ENCODE data around the gene ZNF207. TPM values are rescaled to one million over a fixed set of nuclear protein-coding genes. Genes with fewer than 3 reads are reported as not detected.
"Not testable (repeated sequence)": the region's sequence is repeated elsewhere in the genome, so short reads cannot be mapped to it uniquely, and the experiment has no call there.

The ZNF207 gene
- total RNA-seq, 1 donor from 2014 or later: 245 TPM

DNA sequence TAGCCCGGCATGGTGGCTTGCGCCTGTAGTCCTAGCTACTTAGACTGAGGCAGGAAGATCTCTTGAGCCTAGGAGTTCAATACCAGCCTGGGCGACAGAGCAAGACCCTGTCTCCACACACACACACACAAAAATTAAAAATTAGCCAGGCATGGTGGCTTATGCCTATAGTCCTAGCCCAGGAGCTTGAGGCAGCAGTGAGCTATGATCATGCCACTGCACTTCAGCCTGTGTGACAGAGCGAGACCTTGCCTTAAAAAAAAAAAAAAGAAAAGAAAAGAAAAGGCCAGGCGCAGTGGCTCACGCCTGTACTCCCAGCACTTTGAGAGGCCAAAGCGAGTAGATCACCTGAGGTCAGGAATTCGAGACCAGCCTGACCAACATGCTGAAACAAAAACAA, 31.9 kb upstream of the ZNF207 start:
- Mint-ChIP-seq H3K27me3 (ENCODE audit: low read depth) (peaks cover 3% of the 10 kb centered on the region), H3K9me3 (no peaks in the 10 kb centered on the region), H3K4me3 (no peak overlapping the region), H3K27ac (ENCODE audit: unreplicated experiment) (no peak overlapping the region), H3K36me3 (ENCODE audit: low read depth) (no peaks in the 10 kb centered on the region), H3K4me1 (peaks cover 28% of the 10 kb centered on the region)
- TF ChIP-seq, protein P1, sequence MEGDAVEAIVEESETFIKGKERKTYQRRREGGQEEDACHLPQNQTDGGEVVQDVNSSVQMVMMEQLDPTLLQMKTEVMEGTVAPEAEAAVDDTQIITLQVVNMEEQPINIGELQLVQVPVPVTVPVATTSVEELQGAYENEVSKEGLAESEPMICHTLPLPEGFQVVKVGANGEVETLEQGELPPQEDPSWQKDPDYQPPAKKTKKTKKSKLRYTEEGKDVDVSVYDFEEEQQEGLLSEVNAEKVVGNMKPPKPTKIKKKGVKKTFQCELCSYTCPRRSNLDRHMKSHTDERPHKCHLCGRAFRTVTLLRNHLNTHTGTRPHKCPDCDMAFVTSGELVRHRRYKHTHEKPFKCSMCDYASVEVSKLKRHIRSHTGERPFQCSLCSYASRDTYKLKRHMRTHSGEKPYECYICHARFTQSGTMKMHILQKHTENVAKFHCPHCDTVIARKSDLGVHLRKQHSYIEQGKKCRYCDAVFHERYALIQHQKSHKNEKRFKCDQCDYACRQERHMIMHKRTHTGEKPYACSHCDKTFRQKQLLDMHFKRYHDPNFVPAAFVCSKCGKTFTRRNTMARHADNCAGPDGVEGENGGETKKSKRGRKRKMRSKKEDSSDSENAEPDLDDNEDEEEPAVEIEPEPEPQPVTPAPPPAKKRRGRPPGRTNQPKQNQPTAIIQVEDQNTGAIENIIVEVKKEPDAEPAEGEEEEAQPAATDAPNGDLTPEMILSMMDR (conservative IDR thresholded peaks at IDR 0.05): no peak
- no peak for DNase-seq (ENCODE audit: low read depth, low spot score)

DNA sequence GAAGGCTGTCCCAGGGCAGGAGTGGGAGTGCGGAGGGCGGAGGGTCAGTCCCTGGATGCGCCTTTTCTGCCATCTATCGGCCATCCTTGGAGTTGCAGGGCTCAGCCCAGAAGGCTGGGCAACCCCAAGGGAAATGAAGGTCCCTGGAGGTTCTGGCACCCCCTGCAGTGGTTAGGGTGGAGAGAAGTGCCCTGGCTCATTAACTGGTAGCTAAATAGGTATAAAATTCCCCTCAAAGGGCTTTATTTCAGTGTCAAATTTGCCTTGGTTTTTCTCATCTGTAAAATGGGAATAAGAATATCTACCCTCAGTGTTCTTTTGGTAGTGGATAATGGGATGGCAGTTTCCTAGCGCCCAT, 30.4 kb upstream of the ZNF207 start:
- Mint-ChIP-seq H3K27ac (ENCODE audit: unreplicated experiment) (no peak overlapping the region), H3K4me1 (peaks cover 25% of the 10 kb centered on the region), H3K27me3 (ENCODE audit: low read depth) (peaks cover 3% of the 10 kb centered on the region), H3K9me3 (no peaks in the 10 kb centered on the region), H3K36me3 (ENCODE audit: low read depth) (no peaks in the 10 kb centered on the region), H3K4me3 (peak overlapping the region; percentile 44)
- peak; percentile 84 for DNase-seq (ENCODE audit: low read depth, low spot score)
- TF ChIP-seq, protein P1 (conservative IDR thresholded peaks at IDR 0.05): peak; percentile 88

DNA sequence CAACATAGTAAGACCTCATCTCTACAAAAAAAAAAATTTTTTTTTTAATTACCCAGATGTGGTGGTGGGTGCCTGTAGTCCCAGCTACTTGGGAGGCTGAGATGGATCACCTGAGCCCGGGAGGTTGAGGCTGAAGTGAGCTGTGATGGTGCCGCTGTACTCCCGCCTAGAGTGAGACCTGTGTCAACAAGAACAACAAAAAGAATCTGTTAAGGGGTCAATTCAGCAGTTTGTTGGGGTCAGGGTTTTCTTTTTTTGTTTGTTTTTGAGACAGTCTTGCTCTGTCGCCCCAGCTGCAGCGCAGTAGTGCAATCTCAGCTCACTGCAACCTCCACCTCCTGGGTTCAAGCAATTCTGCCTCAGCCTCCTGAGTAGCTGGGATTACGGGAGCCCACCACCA, 29.9 kb upstream of the ZNF207 start:
- H3K27ac Mint-ChIP-seq (ENCODE audit: unreplicated experiment); DNase-seq (ENCODE audit: low read depth, low spot score); H3K4me3 Mint-ChIP-seq; H3K36me3 Mint-ChIP-seq (ENCODE audit: low read depth); H3K9me3 Mint-ChIP-seq; H3K27me3 Mint-ChIP-seq (ENCODE audit: low read depth): not testable (repeated sequence)
- H3K4me1 Mint-ChIP-seq: peaks cover 20% of the 10 kb centered on the region

DNA sequence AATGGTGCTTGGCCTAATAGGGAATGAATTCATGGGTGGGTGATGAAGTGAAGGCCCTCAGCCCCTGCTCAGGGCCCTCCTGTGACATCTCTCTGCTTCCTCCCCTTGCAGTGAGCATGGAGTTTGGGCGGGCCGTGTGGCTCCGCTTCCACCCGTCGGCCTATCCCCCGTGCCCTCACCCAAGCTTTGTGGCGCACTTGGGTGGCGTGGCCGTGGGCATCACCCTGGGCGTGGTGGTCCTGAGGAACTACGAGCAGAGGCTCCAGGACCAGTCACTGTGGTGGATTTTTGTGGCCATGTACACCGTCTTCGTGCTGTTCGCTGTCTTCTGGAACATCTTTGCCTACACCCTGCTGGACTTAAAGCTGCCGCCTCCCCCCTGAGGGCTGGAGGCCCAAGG, 29.1 kb upstream of the ZNF207 start:
- peaks cover under 1% of the 10 kb centered on the region for H3K27me3 Mint-ChIP-seq (ENCODE audit: low read depth)
- H3K4me1 Mint-ChIP-seq: peaks cover 12% of the 10 kb centered on the region
- no peak for DNase-seq (ENCODE audit: low read depth, low spot score)
- TF ChIP-seq, protein P1 (conservative IDR thresholded peaks at IDR 0.05): no peak
- no peak overlapping the region for H3K27ac Mint-ChIP-seq (ENCODE audit: unreplicated experiment)
- no peaks in the 10 kb centered on the region for H3K36me3 Mint-ChIP-seq (ENCODE audit: low read depth)
- H3K4me3 Mint-ChIP-seq: no peak overlapping the region
- no peaks in the 10 kb centered on the region for H3K9me3 Mint-ChIP-seq

DNA sequence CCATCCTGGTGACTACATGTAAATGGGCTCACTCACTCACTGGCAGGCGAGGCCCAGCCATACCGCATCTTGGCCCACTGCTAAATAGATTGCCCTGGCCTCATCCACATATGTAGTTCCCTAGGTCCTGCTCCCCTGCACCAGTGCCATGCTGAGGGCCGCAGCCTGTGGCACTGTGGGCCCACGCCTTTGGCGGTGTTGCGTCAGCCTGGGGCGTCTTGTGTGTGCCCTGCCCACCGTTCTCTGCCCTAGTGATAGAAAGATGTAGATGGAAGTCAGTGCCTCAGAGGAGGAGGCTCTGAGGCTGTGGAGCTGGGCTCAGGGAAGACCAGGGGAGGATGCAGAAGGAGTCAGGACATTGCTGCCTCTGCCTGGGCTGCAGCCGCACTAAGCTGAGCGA, 26.9 kb upstream of the ZNF207 start:
- H3K9me3 Mint-ChIP-seq: no peaks in the 10 kb centered on the region
- no peak for DNase-seq (ENCODE audit: low read depth, low spot score)
- H3K36me3 Mint-ChIP-seq (ENCODE audit: low read depth): no peaks in the 10 kb centered on the region
- no peak overlapping the region for H3K4me3 Mint-ChIP-seq
- TF ChIP-seq, protein P1 (conservative IDR thresholded peaks at IDR 0.05): no peak
- peak overlapping the region; percentile 39 for H3K27ac Mint-ChIP-seq (ENCODE audit: unreplicated experiment)
- H3K4me1 Mint-ChIP-seq: peaks cover 3% of the 10 kb centered on the region
- H3K27me3 Mint-ChIP-seq (ENCODE audit: low read depth): no peaks in the 10 kb centered on the region

DNA sequence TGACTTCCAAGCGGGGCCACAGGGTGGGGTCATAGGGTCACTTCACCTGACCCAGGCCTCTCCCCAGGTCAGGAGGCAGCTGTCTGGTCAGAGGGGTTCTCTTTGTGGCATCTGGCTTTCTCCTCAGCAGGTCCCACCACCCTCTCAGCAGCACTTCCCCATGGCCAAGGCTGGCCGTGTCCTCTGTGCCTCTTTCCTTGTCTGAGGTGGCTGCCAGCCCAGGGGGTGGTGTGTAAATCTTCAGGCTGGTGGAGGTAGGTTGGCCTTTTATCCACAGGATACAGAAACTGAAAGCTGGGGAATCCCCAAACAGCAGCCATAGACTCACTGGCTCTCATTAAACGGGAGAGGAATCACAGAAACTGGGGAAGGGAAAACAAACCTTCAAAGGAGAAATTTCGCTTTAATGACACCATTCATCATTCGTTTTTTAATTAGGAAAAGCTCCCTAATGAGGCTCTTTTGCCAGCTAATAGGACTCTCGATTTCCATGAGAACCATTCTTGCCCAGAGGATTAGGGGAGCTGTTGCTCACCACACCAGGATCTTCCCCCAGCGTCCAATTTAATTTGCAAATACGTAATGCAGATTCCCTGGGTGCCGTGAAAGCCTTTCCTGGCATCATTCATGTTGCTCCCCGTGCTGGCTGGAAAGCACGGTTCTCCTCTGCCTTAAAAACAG, 26.0 kb upstream of the ZNF207 start:
- Mint-ChIP-seq H3K9me3 (no peaks in the 10 kb centered on the region), H3K27ac (ENCODE audit: unreplicated experiment) (no peak overlapping the region), H3K36me3 (ENCODE audit: low read depth) (no peaks in the 10 kb centered on the region), H3K4me1 (peaks cover 3% of the 10 kb centered on the region), H3K4me3 (no peak overlapping the region), H3K27me3 (ENCODE audit: low read depth) (no peaks in the 10 kb centered on the region)
- no peak for DNase-seq (ENCODE audit: low read depth, low spot score)
- TF ChIP-seq, protein P1 (conservative IDR thresholded peaks at IDR 0.05): no peak
